Measurements from ENCODE around the gene TIMM50. TPM values are rescaled to one million over a fixed set of nuclear protein-coding genes. Genes with fewer than 3 reads are reported as not detected.

TIMM50 gene
- total and polyA plus RNA-seq, 2 of the 8 experiments (the other 6 are each of a cell fraction or from before 2014, with no cell fraction given), result 155 to 187 TPM

GRCh38 chr19:39483141-39483540 lies 2.5 kb downstream of the TIMM50 start (continued):
- TF ChIP-seq, protein P1, sequence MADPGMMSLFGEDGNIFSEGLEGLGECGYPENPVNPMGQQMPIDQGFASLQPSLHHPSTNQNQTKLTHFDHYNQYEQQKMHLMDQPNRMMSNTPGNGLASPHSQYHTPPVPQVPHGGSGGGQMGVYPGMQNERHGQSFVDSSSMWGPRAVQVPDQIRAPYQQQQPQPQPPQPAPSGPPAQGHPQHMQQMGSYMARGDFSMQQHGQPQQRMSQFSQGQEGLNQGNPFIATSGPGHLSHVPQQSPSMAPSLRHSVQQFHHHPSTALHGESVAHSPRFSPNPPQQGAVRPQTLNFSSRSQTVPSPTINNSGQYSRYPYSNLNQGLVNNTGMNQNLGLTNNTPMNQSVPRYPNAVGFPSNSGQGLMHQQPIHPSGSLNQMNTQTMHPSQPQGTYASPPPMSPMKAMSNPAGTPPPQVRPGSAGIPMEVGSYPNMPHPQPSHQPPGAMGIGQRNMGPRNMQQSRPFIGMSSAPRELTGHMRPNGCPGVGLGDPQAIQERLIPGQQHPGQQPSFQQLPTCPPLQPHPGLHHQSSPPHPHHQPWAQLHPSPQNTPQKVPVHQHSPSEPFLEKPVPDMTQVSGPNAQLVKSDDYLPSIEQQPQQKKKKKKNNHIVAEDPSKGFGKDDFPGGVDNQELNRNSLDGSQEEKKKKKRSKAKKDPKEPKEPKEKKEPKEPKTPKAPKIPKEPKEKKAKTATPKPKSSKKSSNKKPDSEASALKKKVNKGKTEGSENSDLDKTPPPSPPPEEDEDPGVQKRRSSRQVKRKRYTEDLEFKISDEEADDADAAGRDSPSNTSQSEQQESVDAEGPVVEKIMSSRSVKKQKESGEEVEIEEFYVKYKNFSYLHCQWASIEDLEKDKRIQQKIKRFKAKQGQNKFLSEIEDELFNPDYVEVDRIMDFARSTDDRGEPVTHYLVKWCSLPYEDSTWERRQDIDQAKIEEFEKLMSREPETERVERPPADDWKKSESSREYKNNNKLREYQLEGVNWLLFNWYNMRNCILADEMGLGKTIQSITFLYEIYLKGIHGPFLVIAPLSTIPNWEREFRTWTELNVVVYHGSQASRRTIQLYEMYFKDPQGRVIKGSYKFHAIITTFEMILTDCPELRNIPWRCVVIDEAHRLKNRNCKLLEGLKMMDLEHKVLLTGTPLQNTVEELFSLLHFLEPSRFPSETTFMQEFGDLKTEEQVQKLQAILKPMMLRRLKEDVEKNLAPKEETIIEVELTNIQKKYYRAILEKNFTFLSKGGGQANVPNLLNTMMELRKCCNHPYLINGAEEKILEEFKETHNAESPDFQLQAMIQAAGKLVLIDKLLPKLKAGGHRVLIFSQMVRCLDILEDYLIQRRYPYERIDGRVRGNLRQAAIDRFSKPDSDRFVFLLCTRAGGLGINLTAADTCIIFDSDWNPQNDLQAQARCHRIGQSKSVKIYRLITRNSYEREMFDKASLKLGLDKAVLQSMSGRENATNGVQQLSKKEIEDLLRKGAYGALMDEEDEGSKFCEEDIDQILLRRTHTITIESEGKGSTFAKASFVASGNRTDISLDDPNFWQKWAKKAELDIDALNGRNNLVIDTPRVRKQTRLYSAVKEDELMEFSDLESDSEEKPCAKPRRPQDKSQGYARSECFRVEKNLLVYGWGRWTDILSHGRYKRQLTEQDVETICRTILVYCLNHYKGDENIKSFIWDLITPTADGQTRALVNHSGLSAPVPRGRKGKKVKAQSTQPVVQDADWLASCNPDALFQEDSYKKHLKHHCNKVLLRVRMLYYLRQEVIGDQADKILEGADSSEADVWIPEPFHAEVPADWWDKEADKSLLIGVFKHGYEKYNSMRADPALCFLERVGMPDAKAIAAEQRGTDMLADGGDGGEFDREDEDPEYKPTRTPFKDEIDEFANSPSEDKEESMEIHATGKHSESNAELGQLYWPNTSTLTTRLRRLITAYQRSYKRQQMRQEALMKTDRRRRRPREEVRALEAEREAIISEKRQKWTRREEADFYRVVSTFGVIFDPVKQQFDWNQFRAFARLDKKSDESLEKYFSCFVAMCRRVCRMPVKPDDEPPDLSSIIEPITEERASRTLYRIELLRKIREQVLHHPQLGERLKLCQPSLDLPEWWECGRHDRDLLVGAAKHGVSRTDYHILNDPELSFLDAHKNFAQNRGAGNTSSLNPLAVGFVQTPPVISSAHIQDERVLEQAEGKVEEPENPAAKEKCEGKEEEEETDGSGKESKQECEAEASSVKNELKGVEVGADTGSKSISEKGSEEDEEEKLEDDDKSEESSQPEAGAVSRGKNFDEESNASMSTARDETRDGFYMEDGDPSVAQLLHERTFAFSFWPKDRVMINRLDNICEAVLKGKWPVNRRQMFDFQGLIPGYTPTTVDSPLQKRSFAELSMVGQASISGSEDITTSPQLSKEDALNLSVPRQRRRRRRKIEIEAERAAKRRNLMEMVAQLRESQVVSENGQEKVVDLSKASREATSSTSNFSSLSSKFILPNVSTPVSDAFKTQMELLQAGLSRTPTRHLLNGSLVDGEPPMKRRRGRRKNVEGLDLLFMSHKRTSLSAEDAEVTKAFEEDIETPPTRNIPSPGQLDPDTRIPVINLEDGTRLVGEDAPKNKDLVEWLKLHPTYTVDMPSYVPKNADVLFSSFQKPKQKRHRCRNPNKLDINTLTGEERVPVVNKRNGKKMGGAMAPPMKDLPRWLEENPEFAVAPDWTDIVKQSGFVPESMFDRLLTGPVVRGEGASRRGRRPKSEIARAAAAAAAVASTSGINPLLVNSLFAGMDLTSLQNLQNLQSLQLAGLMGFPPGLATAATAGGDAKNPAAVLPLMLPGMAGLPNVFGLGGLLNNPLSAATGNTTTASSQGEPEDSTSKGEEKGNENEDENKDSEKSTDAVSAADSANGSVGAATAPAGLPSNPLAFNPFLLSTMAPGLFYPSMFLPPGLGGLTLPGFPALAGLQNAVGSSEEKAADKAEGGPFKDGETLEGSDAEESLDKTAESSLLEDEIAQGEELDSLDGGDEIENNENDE (IDR thresholded peaks at IDR 0.05; ENCODE audit: insufficient replicate concordance, low read length), result no peak
- TF ChIP-seq SAP30 (IDR thresholded peaks at IDR 0.05; ENCODE audit: insufficient read depth, insufficient replicate concordance, low read length), result no peak

Data from H1 (cell line).